ENCODE results near the gene DTWD1.

DNA sequence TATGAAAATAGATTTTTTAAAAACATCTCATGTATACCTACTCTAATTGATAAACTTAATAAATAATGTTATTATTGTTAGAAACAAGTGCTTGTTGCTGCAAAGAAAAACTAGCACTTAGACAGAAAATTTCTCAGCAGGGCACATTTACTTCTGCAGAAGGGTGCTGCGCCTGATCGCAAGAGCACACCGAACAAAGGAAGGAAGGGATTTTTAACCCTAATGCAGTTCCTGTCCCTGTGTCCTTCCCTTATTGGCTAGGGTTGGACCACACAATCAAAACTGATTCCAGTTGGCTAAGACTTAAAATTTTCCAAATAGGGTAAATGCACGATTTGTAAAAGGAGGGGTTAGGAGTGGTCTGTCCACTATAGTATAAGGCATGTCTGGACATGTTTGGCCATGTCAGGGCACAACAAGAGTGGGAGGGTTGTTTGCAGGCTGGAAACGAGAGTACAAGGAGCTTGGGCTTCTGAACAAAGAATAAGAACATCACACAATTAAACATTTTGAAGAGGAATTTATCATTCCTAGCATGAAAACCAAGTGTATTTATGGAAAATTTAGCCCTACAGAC, 4.7 kb downstream of the DTWD1 start:
- TF ChIP-seq SUZ12 (IDR thresholded peaks at IDR 0.05; ENCODE audit: extremely low read depth, insufficient read depth, insufficient read length) (no peak), YY1 (IDR thresholded peaks at IDR 0.05; ENCODE audit: insufficient read depth, insufficient read length) (no peak)

All from NT2/D1 (cell line).